Measurements from ENCODE around the gene OSBP2.

The OSBP2 gene

GRCh38 chr22:30940685-30941362, 246.2 kb downstream of the OSBP2 start:
- no peak for DNase-seq (ENCODE audit: low read depth)

DNA sequence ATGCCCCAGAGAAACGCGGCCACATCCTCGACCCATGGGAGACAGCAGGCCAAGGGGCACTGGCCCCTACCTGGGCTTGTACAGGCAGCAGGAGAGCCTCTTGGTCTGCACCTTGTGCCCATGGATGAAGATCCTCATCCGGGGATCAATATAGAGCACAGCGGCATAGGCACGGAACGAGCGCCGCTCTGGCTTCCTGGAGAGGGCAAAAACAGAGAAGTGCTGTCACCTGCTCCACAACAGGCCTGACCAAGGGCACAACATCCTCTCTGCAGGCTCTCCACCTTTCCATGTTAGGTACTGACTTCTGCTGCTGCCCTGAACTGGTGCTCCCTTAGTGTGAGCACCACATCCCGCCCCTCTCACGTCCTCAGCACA, 246.7 kb downstream of the OSBP2 start:
- no peak for DNase-seq (ENCODE audit: low read depth)

- DNase-seq (ENCODE audit: low read depth) = no peak
These were observed 248.7 kb downstream of the OSBP2 start for GRCh38 chr22:30943368-30943767.

GRCh38 chr22:30944986-30945385, 250.3 kb downstream of the OSBP2 start:
- no peak for DNase-seq (ENCODE audit: low read depth)

DNA sequence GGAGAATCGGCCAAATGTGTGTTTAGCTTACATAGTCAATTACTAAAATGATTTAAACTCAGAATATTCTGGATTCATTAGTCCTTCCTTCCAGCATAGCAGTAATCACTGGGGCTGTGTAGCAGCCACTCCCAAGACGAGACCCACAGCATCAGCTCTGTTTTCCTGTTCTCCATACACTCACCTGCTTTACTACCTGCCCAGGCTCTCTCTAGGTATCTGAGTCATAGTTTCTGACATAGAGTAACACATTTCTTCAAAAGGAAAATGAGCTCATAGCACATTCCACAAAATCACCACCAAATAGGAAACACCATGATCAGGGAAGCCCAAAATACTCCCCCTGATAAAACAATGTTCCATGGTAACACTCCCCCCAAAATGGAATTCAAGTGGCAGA, 251.0 kb downstream of the OSBP2 start:
- DNase-seq (ENCODE audit: low read depth) = no peak

DNA sequence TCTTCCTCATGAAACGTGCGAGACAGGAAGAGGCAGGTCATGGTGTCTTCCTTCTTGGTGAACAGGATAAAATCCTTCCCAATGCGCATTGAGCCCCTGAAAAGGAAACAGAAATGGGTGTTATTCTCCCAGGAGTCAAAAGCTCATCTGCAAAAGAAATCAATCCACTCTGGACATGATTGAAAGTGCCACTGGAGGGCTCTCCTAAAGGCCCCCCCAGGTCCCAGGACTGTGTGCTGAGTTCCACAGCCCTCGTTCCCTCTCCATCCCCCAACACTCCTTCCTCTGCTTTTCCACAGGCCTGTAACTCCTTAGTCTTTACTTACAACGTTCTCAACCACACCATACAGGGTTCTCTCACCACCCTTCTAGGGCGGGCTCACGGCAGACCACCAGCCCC, 251.7 kb downstream of the OSBP2 start:
- no peak for DNase-seq (ENCODE audit: low read depth)

DNA sequence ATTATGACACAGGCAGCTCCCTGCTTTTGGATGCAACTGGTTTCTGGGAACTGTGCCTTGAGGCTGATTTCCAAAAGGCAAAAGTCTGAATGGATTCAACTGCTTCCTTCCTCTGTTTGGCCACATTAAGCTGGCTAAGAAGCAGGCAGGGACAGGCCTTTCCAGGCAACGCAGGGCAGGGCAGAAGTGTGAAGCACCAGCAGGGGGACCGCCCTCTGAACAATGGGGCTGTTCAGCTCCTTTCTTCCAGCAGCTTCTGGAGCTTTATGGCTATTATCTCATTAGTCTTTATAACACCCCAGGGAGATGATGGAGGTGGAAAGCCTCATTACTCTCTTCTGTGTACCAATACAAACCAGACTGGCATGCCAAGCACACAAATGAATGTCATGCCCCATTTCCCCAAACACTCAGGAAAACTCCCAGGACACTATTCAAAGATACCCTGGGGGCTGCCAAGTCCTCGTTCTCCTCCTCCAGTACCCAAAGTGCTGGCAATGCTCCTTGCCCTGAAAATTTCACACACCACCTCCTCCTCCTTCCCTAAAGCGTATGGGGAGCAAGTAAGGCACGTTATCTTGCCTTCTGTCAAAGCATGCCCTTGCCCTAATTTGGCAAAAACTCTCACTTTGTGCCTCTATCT, 252.6 kb downstream of the OSBP2 start:
- DNase-seq (ENCODE audit: low read depth) = no peak

GRCh38 chr22:30947816-30948454, 253.3 kb downstream of the OSBP2 start:
- DNase-seq (ENCODE audit: low read depth) = peak; percentile 53

- peak; percentile 35 for DNase-seq (ENCODE audit: low read depth)
These were observed 254.3 kb downstream of the OSBP2 start for GRCh38 chr22:30948930-30949342.

DNA sequence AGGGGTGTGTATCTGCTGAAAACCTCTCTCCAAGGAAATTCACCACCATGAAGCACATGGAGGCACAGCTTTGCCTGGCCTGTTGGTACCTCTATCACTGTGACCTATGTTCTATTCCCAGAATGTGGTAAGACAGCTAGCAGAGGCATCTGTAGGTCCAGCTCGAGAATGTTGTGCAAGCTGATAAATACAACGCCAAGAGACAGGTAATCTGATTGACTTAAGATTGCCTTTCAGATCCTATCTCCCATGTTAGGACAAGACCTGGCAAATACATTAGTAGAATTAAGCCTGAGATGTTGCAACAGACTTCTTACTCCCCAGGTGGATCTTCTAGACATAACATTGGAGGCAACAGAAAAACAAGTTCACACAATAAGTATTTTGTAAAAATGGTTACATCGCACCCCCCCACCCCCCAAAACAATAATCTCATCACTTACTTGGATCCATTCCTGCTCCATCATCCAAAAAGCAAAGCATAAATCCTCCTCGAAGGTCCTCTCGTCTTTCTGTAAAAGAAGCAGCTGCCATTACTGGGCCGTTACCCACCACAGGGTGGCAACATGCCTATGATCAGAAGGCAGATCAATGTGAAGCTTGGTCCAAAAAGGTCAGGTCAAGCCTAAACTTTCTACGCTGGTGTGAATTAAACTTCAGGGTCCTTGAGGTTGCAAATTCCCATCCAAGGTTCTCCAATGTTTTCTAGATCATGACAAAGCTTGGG, 255.4 kb downstream of the OSBP2 start:
- no peak for DNase-seq (ENCODE audit: low read depth)

- DNase-seq (ENCODE audit: low read depth) = no peak
These were observed 258.5 kb downstream of the OSBP2 start for GRCh38 chr22:30953206-30953605.

DNA sequence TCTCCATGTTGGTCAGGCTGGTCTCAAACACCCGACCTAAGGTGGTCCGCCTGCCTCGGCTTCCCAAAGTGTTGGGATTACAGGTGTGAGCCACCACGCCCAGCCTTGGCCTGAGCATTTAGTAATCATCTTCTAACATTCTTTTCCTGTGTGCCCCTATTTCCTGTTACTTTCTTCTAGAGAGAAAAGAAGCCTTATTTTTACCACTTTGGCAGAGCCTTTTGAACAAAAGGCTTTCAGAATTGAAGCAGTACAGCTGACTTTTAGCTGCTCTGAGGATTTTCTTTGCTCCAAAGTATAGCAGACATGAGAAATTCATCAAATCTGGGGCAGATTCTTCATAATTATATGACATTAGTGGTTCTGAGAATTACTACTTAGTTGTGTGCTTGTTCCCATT, 260.5 kb downstream of the OSBP2 start:
- DNase-seq (ENCODE audit: low read depth) = no peak

All from stromal cell of bone marrow (primary cell).